GM23338 (cell line): ENCODE measurements around the gene PPY. TPM values are rescaled to one million over a fixed set of nuclear protein-coding genes. Genes with fewer than 3 reads are reported as not detected.

Experiments
- ATAC-seq: fragments of 200-7000 bp; cut with Tn5 transposase; 3 replicates; pipeline ENCODE4 v1.9.1; 2020
- DNase-seq: peaks from one replicate; pipeline ENCODE4 v3.0.0-alpha.2; 2015; ENCODE audit warnings: low spot score
- H2AFZ ChIP-seq: fragments of 200-600 bp; sonication (generic); 2 replicates; pipeline ENCODE4 v1.8.0; 2016; ENCODE audit warnings: antibody characterized with exemption, mild to moderate bottlenecking, moderate library complexity
- H3F3A ChIP-seq: fragments of 200-600 bp; sonication (generic); replicated peaks from 2 replicates; pipeline ENCODE4 v1.8.0; 2017; ENCODE audit warnings: antibody characterized with exemption, mixed run types, low read depth
- H3K27ac ChIP-seq: fragments of 200-600 bp; sonication (generic); 2 replicates; pipeline ENCODE4 v1.6.1; 2016; ENCODE audit warnings: low read depth
- H3K27me3 ChIP-seq: fragments of 200-600 bp; sonication (generic); 2 replicates; pipeline ENCODE4 v1.8.0; 2016; ENCODE audit warnings: mild to moderate bottlenecking, mixed run types, moderate library complexity; ENCODE audit not compliant: insufficient read depth
- H3K36me3 ChIP-seq: fragments of 200-600 bp; sonication (generic); 2 replicates; pipeline ENCODE4 v1.8.0; 2016; ENCODE audit warnings: mild to moderate bottlenecking; ENCODE audit not compliant: insufficient read depth
- H3K4me1 ChIP-seq: fragments of 200-600 bp; sonication (generic); 2 replicates; pipeline ENCODE4 v1.8.0; 2016; ENCODE audit warnings: mild to moderate bottlenecking, moderate library complexity; ENCODE audit not compliant: insufficient read depth
- H3K4me2 ChIP-seq: fragments of 200-600 bp; sonication (generic); 2 replicates; pipeline ENCODE4 v1.7.1; 2017; ENCODE audit warnings: mixed run types
- H3K4me3 ChIP-seq: fragments of 200-600 bp; sonication (generic); 2 replicates; pipeline ENCODE4 v1.6.1; 2016; ENCODE audit warnings: mixed run types
- H3K79me2 ChIP-seq: fragments of 200-600 bp; sonication (generic); replicated peaks from 2 replicates; pipeline ENCODE4 v1.8.0; 2017; ENCODE audit warnings: mild to moderate bottlenecking; ENCODE audit not compliant: insufficient read depth
- H3K9me2 ChIP-seq: fragments of 200-600 bp; sonication (generic); 2 replicates; pipeline ENCODE4 v1.8.0; 2017; ENCODE audit not compliant: insufficient read depth
- H4K20me1 ChIP-seq: fragments of 200-600 bp; sonication (generic); replicated peaks from 2 replicates; pipeline ENCODE4 v1.8.0; 2017; ENCODE audit warnings: mild to moderate bottlenecking; ENCODE audit not compliant: insufficient read depth
- H3K27ac Mint-ChIP-seq: 2 replicates; pipeline ENCODE4 v1.8.0; 2020; ENCODE audit warnings: inconsistent platforms, mild to moderate bottlenecking, moderate library complexity, mixed read lengths
- H3K27me3 Mint-ChIP-seq: 3 replicates; pipeline ENCODE4 v1.8.0; 2022; ENCODE audit warnings: low read depth, mild to moderate bottlenecking, moderate library complexity, mixed read lengths, inconsistent platforms; ENCODE audit not compliant: insufficient read depth, poor library complexity
- H3K36me3 Mint-ChIP-seq: 3 replicates; pipeline ENCODE4 v1.8.0; 2021; ENCODE audit warnings: low read depth, mild to moderate bottlenecking, inconsistent platforms, moderate library complexity, mixed read lengths
- H3K4me1 Mint-ChIP-seq: 3 replicates; pipeline ENCODE4 v1.8.0; 2020; ENCODE audit warnings: mild to moderate bottlenecking, inconsistent platforms, mixed read lengths
- H3K4me3 Mint-ChIP-seq: 3 replicates; pipeline ENCODE4 v1.8.0; 2021; ENCODE audit warnings: moderate library complexity, mild to moderate bottlenecking, inconsistent platforms, mixed read lengths
- H3K9me3 Mint-ChIP-seq: 3 replicates; pipeline ENCODE4 v1.8.0; 2020; ENCODE audit warnings: moderate library complexity, mild to moderate bottlenecking, inconsistent platforms, mixed read lengths
- CREB1 ChIP-seq: fragments of 250-450 bp; sonication (Bioruptor Pico); IDR thresholded peaks from 2 replicates; pipeline ENCODE4 v1.5.0; 2020; ENCODE audit warnings: low read depth, mild to moderate bottlenecking, moderate library complexity
- EZH2 ChIP-seq: fragments of 200-600 bp; sonication (generic); IDR thresholded peaks from one replicate; pipeline ENCODE4 v1.8.0; 2017; ENCODE audit warnings: antibody characterized with exemption, mild to moderate bottlenecking, low read depth; ENCODE audit not compliant: unreplicated experiment
- EZH2phosphoT487 ChIP-seq: fragments of 200-600 bp; sonication (generic); IDR thresholded peaks from one replicate; pipeline ENCODE4 v1.8.1; 2018; ENCODE audit warnings: antibody characterized with exemption; ENCODE audit not compliant: unreplicated experiment
- JUNB ChIP-seq: IDR thresholded peaks from one replicate; pipeline ENCODE4 v1.6.1; 2016; ENCODE audit warnings: antibody characterized with exemption; ENCODE audit not compliant: unreplicated experiment
- NANOG ChIP-seq: IDR thresholded peaks from 2 replicates; pipeline ENCODE4 v1.6.1; 2016; ENCODE audit warnings: antibody characterized with exemption, borderline replicate concordance
- POLR2AphosphoS5 ChIP-seq: IDR thresholded peaks from 2 replicates; pipeline ENCODE4 v1.6.1; 2016; ENCODE audit warnings: antibody characterized with exemption, low read depth
- STAT1 ChIP-seq: IDR thresholded peaks from one replicate; pipeline ENCODE4 v1.6.1; 2016; ENCODE audit warnings: antibody characterized with exemption; ENCODE audit not compliant: unreplicated experiment
- ZNF114 ChIP-seq: fragments of 250-450 bp; sonication (Bioruptor Pico); IDR thresholded peaks from 2 replicates; pipeline ENCODE4 v1.5.0; 2020; ENCODE audit warnings: mild to moderate bottlenecking, moderate library complexity
- ZNF331 ChIP-seq: fragments of 250-450 bp; sonication (Bioruptor Pico); IDR thresholded peaks from 2 replicates; pipeline ENCODE4 v1.5.0; 2020; ENCODE audit warnings: low read depth, mild to moderate bottlenecking, moderate library complexity
- polyA plus RNA-seq: library from polyadenylated mRNA; unstranded; fragments of >200 nt; fragmentation: Nextera tagmentation; extraction: Ambion mirVana; gene quantifications from 2 replicates; pipeline ENCODE4 v1.2.1, GENCODE V29; 2016
- total RNA-seq: library from RNA; depleted of rRNA; stranded (reverse); fragments of >200 nt; shearing (Covaris generic); gene quantifications from 2 replicates; pipeline ENCODE4 v1.2.3, GENCODE V29; 2014
- TF ChIP-seq, protein P1 (sequence below): IDR thresholded peaks from one replicate; pipeline ENCODE4 v1.6.1; 2018; ENCODE audit warnings: antibody characterized with exemption; ENCODE audit not compliant: unreplicated experiment
- TF ChIP-seq, protein P2 (sequence below): IDR thresholded peaks from 2 replicates; pipeline ENCODE4 v1.6.1; 2016; ENCODE audit warnings: antibody characterized with exemption
- TF ChIP-seq, protein P3 (sequence below), 2 experiments: fragments of 200-600 bp in 1 of 2; sonication (generic) in 1 of 2; conservative IDR thresholded peaks; 2 replicates each; pipeline versions ENCODE4 v1.5.1 to v1.6.1; 2016 to 2017; ENCODE audit warnings: antibody characterized with exemption in 2 of 2, low read depth in 2 of 2, mild to moderate bottlenecking in 2 of 2, moderate library complexity in 1 of 2
- TF ChIP-seq, protein P4 (sequence below): fragments of 250-450 bp; sonication (Bioruptor Pico); IDR thresholded peaks from 2 replicates; pipeline ENCODE4 v1.5.0; 2020; ENCODE audit warnings: mild to moderate bottlenecking, moderate library complexity

The PPY gene
- total and polyA plus RNA-seq, 2 experiments from 2014 or later, result 0.94 TPM; not detected in 1

DNA sequence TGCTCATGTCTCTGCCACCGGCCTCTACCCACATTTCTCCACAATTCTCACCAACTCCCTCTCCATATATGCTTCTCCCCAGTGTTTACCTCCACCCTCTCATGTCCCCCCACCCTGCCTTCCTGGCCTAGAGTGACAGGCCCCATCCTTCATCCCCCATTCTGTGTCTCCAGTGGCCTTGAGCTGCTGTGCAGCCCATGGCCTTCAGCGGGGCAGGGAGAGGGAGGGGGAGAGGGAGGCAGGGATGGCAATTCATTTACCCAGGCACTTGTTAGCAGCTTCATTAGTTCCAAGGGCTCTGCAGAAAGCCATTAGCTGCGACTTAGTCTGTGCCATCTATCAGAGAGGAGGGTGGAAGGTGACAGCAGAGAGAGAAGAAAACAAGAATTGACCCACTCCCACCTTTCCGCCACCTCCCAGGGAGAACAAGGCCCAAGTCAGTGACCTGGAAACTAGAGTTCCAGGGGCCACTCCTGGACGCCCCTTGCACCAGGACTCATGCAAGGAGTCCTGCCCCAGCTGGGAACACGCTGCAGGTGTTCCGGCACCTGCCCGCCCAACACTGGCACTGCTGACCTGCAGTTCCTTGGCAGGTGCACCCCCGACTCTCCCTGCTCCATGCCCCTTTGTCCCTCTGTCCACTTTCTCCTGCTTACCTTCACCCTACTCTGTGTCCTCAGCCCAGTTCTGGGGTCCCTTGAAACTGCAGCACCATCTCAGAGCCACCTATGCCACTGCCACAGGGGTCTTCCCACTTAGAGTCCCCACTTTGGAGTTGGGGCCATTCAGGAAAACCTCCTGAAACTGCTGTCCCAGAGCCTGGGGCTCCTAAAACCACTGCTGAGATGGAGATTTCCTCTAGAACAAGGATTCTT lies 34.9 kb upstream of the PPY start:
- no peaks in the 10 kb centered on the region for H3K36me3 ChIP-seq
- H4K20me1 ChIP-seq, result no peaks in the 10 kb centered on the region
- DNase-seq (no peak), ATAC-seq (no peak)
- H2AFZ ChIP-seq, result no peak overlapping the region
- no peak overlapping the region for H3K27ac ChIP-seq
- TF ChIP-seq STAT1 (no peak), POLR2AphosphoS5 (no peak), ZNF114 (CRISPR knock-in tag) (no peak), ZNF331 (CRISPR knock-in tag) (no peak), JUNB (no peak), EZH2 (no peak), EZH2phosphoT487 (no peak), CREB1 (CRISPR knock-in tag) (no peak), NANOG (no peak)
- TF ChIP-seq, protein P1, sequence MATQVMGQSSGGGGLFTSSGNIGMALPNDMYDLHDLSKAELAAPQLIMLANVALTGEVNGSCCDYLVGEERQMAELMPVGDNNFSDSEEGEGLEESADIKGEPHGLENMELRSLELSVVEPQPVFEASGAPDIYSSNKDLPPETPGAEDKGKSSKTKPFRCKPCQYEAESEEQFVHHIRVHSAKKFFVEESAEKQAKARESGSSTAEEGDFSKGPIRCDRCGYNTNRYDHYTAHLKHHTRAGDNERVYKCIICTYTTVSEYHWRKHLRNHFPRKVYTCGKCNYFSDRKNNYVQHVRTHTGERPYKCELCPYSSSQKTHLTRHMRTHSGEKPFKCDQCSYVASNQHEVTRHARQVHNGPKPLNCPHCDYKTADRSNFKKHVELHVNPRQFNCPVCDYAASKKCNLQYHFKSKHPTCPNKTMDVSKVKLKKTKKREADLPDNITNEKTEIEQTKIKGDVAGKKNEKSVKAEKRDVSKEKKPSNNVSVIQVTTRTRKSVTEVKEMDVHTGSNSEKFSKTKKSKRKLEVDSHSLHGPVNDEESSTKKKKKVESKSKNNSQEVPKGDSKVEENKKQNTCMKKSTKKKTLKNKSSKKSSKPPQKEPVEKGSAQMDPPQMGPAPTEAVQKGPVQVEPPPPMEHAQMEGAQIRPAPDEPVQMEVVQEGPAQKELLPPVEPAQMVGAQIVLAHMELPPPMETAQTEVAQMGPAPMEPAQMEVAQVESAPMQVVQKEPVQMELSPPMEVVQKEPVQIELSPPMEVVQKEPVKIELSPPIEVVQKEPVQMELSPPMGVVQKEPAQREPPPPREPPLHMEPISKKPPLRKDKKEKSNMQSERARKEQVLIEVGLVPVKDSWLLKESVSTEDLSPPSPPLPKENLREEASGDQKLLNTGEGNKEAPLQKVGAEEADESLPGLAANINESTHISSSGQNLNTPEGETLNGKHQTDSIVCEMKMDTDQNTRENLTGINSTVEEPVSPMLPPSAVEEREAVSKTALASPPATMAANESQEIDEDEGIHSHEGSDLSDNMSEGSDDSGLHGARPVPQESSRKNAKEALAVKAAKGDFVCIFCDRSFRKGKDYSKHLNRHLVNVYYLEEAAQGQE, result no peak
- TF ChIP-seq, protein P2, sequence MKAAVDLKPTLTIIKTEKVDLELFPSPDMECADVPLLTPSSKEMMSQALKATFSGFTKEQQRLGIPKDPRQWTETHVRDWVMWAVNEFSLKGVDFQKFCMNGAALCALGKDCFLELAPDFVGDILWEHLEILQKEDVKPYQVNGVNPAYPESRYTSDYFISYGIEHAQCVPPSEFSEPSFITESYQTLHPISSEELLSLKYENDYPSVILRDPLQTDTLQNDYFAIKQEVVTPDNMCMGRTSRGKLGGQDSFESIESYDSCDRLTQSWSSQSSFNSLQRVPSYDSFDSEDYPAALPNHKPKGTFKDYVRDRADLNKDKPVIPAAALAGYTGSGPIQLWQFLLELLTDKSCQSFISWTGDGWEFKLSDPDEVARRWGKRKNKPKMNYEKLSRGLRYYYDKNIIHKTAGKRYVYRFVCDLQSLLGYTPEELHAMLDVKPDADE, result no peak
- TF ChIP-seq, protein P3, sequence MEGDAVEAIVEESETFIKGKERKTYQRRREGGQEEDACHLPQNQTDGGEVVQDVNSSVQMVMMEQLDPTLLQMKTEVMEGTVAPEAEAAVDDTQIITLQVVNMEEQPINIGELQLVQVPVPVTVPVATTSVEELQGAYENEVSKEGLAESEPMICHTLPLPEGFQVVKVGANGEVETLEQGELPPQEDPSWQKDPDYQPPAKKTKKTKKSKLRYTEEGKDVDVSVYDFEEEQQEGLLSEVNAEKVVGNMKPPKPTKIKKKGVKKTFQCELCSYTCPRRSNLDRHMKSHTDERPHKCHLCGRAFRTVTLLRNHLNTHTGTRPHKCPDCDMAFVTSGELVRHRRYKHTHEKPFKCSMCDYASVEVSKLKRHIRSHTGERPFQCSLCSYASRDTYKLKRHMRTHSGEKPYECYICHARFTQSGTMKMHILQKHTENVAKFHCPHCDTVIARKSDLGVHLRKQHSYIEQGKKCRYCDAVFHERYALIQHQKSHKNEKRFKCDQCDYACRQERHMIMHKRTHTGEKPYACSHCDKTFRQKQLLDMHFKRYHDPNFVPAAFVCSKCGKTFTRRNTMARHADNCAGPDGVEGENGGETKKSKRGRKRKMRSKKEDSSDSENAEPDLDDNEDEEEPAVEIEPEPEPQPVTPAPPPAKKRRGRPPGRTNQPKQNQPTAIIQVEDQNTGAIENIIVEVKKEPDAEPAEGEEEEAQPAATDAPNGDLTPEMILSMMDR (conservative IDR thresholded peaks at IDR 0.05; ENCODE audit: low read depth in 2 of 2), result no peak
- TF ChIP-seq, protein P4, sequence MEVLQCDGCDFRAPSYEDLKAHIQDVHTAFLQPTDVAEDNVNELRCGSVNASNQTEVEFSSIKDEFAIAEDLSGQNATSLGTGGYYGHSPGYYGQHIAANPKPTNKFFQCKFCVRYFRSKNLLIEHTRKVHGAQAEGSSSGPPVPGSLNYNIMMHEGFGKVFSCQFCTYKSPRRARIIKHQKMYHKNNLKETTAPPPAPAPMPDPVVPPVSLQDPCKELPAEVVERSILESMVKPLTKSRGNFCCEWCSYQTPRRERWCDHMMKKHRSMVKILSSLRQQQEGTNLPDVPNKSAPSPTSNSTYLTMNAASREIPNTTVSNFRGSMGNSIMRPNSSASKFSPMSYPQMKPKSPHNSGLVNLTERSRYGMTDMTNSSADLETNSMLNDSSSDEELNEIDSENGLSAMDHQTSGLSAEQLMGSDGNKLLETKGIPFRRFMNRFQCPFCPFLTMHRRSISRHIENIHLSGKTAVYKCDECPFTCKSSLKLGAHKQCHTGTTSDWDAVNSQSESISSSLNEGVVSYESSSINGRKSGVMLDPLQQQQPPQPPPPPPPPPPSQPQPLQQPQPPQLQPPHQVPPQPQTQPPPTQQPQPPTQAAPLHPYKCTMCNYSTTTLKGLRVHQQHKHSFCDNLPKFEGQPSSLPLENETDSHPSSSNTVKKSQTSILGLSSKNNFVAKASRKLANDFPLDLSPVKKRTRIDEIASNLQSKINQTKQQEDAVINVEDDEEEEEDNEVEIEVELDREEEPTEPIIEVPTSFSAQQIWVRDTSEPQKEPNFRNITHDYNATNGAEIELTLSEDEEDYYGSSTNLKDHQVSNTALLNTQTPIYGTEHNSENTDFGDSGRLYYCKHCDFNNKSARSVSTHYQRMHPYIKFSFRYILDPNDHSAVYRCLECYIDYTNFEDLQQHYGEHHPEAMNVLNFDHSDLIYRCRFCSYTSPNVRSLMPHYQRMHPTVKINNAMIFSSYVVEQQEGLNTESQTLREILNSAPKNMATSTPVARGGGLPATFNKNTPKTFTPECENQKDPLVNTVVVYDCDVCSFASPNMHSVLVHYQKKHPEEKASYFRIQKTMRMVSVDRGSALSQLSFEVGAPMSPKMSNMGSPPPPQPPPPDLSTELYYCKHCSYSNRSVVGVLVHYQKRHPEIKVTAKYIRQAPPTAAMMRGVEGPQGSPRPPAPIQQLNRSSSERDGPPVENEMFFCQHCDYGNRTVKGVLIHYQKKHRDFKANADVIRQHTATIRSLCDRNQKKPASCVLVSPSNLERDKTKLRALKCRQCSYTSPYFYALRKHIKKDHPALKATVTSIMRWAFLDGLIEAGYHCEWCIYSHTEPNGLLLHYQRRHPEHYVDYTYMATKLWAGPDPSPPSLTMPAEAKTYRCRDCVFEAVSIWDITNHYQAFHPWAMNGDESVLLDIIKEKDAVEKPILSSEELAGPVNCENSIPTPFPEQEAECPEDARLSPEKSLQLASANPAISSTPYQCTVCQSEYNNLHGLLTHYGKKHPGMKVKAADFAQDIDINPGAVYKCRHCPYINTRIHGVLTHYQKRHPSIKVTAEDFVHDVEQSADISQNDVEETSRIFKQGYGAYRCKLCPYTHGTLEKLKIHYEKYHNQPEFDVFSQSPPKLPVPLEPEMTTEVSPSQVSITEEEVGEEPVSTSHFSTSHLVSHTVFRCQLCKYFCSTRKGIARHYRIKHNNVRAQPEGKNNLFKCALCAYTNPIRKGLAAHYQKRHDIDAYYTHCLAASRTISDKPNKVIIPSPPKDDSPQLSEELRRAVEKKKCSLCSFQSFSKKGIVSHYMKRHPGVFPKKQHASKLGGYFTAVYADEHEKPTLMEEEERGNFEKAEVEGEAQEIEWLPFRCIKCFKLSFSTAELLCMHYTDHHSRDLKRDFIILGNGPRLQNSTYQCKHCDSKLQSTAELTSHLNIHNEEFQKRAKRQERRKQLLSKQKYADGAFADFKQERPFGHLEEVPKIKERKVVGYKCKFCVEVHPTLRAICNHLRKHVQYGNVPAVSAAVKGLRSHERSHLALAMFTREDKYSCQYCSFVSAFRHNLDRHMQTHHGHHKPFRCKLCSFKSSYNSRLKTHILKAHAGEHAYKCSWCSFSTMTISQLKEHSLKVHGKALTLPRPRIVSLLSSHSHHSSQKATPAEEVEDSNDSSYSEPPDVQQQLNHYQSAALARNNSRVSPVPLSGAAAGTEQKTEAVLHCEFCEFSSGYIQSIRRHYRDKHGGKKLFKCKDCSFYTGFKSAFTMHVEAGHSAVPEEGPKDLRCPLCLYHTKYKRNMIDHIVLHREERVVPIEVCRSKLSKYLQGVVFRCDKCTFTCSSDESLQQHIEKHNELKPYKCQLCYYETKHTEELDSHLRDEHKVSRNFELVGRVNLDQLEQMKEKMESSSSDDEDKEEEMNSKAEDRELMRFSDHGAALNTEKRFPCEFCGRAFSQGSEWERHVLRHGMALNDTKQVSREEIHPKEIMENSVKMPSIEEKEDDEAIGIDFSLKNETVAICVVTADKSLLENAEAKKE (CRISPR knock-in tag), result no peak
- H3K9me2 ChIP-seq, result no peaks in the 10 kb centered on the region
- H3K4me1 ChIP-seq, result no peaks in the 10 kb centered on the region
- no peaks in the 10 kb centered on the region for H3K9me3 Mint-ChIP-seq
- H3F3A ChIP-seq, result 0 out of 2 replicates have a peak, but pooled peaks cover 3% of the 10 kb centered on the region
- H3K79me2 ChIP-seq, result no peaks in the 10 kb centered on the region
- no peak overlapping the region for H3K27ac Mint-ChIP-seq
- H3K4me3 ChIP-seq, result no peak overlapping the region
- H3K4me1 Mint-ChIP-seq, result no peaks in the 10 kb centered on the region
- H3K4me2 ChIP-seq, result no peak overlapping the region
- H3K27me3 ChIP-seq, result peaks cover 6% of the 10 kb centered on the region
- peaks cover 3% of the 10 kb centered on the region for H3K27me3 Mint-ChIP-seq
- H3K4me3 Mint-ChIP-seq, result no peak overlapping the region
- no peaks in the 10 kb centered on the region for H3K36me3 Mint-ChIP-seq
